PC-3 (cell line): ENCODE measurements around the gene TMEM178B. TPM values are rescaled to one million over a fixed set of nuclear protein-coding genes. Genes with fewer than 3 reads are reported as not detected.

ENCODE experiments used
- ATAC-seq: fragments of 200-7000 bp; cut with Tn5 transposase; 2 replicates; pipeline ENCODE4 v1.9.1; 2020; ENCODE audit warnings: mild to moderate bottlenecking, moderate library complexity
- BruUV-seq: library from RNA; stranded (reverse); fragments of 400-500 nt; replicated peaks from 2 replicates; lab custom pipeline; 2021; lab: Mats Ljungman, UMichigan
- CTCF ChIA-PET: fragments of 300-600 bp; sonication (Branson Sonifier 250); formaldehyde crosslinking; loops from one replicate; lab custom pipeline; 2022; ENCODE audit warnings: antibody characterized with exemption; lab: Charles Lee
- POLR2A ChIA-PET: fragments of 300-600 bp; sonication (Branson Sonifier 250); formaldehyde crosslinking; loops from one replicate; lab custom pipeline; 2022; ENCODE audit warnings: antibody characterized with exemption; ENCODE audit not compliant: unreplicated experiment; lab: Charles Lee
- DNase-seq: peaks from one replicate; pipeline ENCODE4 v3.0.0-alpha.2; 2015
- H2AFZ ChIP-seq: fragments of 300-600 bp; sonication (generic); 2 replicates; pipeline ENCODE4 v1.6.0; 2016; ENCODE audit warnings: antibody characterized with exemption, low read length
- H3F3A ChIP-seq: fragments of 300-600 bp; sonication (generic); one replicate; pipeline ENCODE4 v1.6.0; 2017; ENCODE audit warnings: antibody characterized with exemption, low read length, control low read depth, mild to moderate bottlenecking; ENCODE audit not compliant: unreplicated experiment
- H3K27ac ChIP-seq: fragments of 300-600 bp; sonication (generic); 2 replicates; pipeline ENCODE4 v1.5.1; 2016; ENCODE audit warnings: mild to moderate bottlenecking, low read length
- H3K27me3 ChIP-seq: fragments of 300-600 bp; sonication (generic); 2 replicates; pipeline ENCODE4 v1.6.1; 2016; ENCODE audit warnings: low read length, mixed read lengths
- H3K36me3 ChIP-seq: fragments of 300-600 bp; sonication (generic); 2 replicates; pipeline ENCODE4 v1.6.1; 2016; ENCODE audit warnings: low read depth, mixed run types, low read length, mixed read lengths
- H3K4me1 ChIP-seq: fragments of 300-600 bp; sonication (generic); 2 replicates; pipeline ENCODE4 v1.5.1; 2016; ENCODE audit warnings: low read length; ENCODE audit not compliant: insufficient read depth
- H3K4me2 ChIP-seq: fragments of 300-600 bp; sonication (generic); 2 replicates; pipeline ENCODE4 v1.6.0; 2016; ENCODE audit warnings: low read length
- H3K4me3 ChIP-seq: fragments of 300-600 bp; sonication (generic); 2 replicates; pipeline ENCODE4 v1.5.1; 2016; ENCODE audit warnings: mild to moderate bottlenecking, low read length, mixed read lengths
- H3K79me2 ChIP-seq: fragments of 300-600 bp; sonication (generic); 2 replicates; pipeline ENCODE4 v1.6.1; 2017; ENCODE audit warnings: low read length, mixed read lengths
- H3K9ac ChIP-seq: fragments of 300-600 bp; sonication (generic); 2 replicates; pipeline ENCODE4 v1.6.0; 2016; ENCODE audit warnings: mild to moderate bottlenecking, low read length
- H3K9me2 ChIP-seq: fragments of 300-600 bp; sonication (generic); replicated peaks from 2 replicates; pipeline ENCODE4 v1.6.1; 2016; ENCODE audit warnings: mixed run types, low read length, mixed read lengths
- H3K9me3 ChIP-seq: fragments of 300-600 bp; sonication (generic); 2 replicates; pipeline ENCODE4 v1.6.1; 2016; ENCODE audit warnings: low read length, mixed read lengths
- H4K20me1 ChIP-seq: fragments of 300-600 bp; sonication (generic); 2 replicates; pipeline ENCODE4 v1.6.1; 2016; ENCODE audit warnings: low read length, mixed read lengths
- EZH2 ChIP-seq: fragments of 300-600 bp; sonication (generic); IDR thresholded peaks from one replicate; pipeline ENCODE4 v1.6.1; 2017; ENCODE audit warnings: antibody characterized with exemption, mild to moderate bottlenecking, low read length; ENCODE audit not compliant: unreplicated experiment
- EZH2phosphoT487 ChIP-seq: fragments of 300-600 bp; sonication (generic); IDR thresholded peaks from 2 replicates; pipeline ENCODE4 v1.6.1; 2018; ENCODE audit warnings: mild to moderate bottlenecking, antibody characterized with exemption, low read length, borderline replicate concordance
- intact Hi-C: fragments of 100-400 bp; cut with micrococcal nuclease; formaldehyde crosslinking; loops from 2 replicates; pipeline ENCODE4 v1.9.0; 2023
- total RNA-seq: library from RNA; depleted of rRNA; stranded (reverse); fragments of >200 nt; gene quantifications from 2 replicates; pipeline ENCODE4 v1.2.3, GENCODE V29; 2014
- TF ChIP-seq, protein P1 (sequence below): fragments of 300-600 bp; sonication (generic); conservative IDR thresholded peaks from 2 replicates; pipeline ENCODE4 v1.5.1; 2017; ENCODE audit warnings: antibody characterized with exemption, low read depth, mild to moderate bottlenecking, low read length

TMEM178B gene
- total RNA-seq, 1 experiment from 2014 or later, result 0.29 TPM

DNA sequence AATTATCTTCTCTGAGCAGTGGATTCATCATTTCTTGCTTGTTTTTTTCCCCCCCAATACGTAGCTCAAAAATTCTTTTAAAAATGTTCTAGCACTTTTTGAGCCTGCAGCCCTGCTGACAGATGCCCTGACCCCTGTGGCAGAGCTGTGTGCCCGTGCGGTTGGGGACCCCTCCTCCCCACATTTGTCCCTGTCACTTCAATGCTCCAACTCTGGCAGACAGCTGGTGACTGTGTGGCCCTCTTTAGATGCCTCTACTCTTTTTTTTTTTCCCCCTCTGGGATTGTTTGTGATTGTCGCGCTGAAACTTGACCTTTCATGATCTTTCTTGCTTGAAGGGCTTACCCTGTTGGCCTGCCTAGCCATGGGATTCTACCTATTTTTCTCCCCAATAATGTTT, 214.1 kb downstream of the TMEM178B start:
- TF ChIP-seq EZH2phosphoT487, result no peak
- TF ChIP-seq, protein P1, sequence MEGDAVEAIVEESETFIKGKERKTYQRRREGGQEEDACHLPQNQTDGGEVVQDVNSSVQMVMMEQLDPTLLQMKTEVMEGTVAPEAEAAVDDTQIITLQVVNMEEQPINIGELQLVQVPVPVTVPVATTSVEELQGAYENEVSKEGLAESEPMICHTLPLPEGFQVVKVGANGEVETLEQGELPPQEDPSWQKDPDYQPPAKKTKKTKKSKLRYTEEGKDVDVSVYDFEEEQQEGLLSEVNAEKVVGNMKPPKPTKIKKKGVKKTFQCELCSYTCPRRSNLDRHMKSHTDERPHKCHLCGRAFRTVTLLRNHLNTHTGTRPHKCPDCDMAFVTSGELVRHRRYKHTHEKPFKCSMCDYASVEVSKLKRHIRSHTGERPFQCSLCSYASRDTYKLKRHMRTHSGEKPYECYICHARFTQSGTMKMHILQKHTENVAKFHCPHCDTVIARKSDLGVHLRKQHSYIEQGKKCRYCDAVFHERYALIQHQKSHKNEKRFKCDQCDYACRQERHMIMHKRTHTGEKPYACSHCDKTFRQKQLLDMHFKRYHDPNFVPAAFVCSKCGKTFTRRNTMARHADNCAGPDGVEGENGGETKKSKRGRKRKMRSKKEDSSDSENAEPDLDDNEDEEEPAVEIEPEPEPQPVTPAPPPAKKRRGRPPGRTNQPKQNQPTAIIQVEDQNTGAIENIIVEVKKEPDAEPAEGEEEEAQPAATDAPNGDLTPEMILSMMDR, result no peak
- POLR2A ChIA-PET, result no interaction called here
- H3K4me1 ChIP-seq, result no peaks in the 10 kb centered on the region
- peaks cover 47% of the 10 kb centered on the region for H3K27me3 ChIP-seq
- no peak overlapping the region for H3K4me3 ChIP-seq
- no peaks in the 10 kb centered on the region for H4K20me1 ChIP-seq
- no peaks in the 10 kb centered on the region for H3K9me3 ChIP-seq
- no peaks in the 10 kb centered on the region for H3K36me3 ChIP-seq
- no peak overlapping the region for H3K9ac ChIP-seq
- H3F3A ChIP-seq, result no peaks in the 10 kb centered on the region
- no peaks in the 10 kb centered on the region for H3K9me2 ChIP-seq
- intact Hi-C loops, result no loop called here
- no peak overlapping the region for H3K27ac ChIP-seq
- no TSS peak for BruUV-seq
- no peak overlapping the region for H2AFZ ChIP-seq
- H3K4me2 ChIP-seq, result no peak overlapping the region
- ATAC-seq (no peak), DNase-seq (no peak)
- CTCF ChIA-PET, result no interaction called here
- H3K79me2 ChIP-seq, result no peaks in the 10 kb centered on the region

DNA sequence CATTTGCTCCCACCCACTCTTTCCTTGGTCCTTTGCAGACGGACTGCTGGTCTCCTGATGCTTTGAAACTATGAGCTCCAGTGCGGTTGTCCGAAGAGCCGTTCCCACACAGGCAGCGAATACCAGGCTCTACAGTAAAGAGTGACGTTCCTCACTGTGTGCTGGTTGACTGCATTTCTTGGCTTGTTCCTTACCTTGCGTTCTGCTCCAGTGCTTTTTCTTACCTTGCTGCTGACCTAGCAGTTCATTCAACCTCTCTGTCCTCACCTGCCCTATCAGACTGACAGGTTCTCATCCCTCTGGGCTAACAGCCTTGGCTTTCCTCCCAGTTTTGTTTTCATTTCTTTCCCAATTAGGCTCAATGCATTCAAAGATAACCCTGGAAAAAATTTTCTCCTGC, 214.8 kb downstream of the TMEM178B start:
- ChIA-PET POLR2A (no interaction called here), CTCF (no interaction called here)
- H3K27me3 ChIP-seq, result peaks cover 41% of the 10 kb centered on the region; the same call in 1 of the 2 replicates
- no peaks in the 10 kb centered on the region for H3F3A ChIP-seq
- no peak for TF ChIP-seq EZH2phosphoT487
- TF ChIP-seq EZH2, result no peak
- TF ChIP-seq, protein P1, result no peak
- no peak overlapping the region for H3K9ac ChIP-seq
- no peaks in the 10 kb centered on the region for H3K36me3 ChIP-seq
- BruUV-seq, result no TSS peak
- DNase-seq (no peak), ATAC-seq (no peak)
- no peak overlapping the region for H3K4me2 ChIP-seq
- no peaks in the 10 kb centered on the region for H3K9me3 ChIP-seq
- H4K20me1 ChIP-seq, result no peaks in the 10 kb centered on the region
- H3K4me1 ChIP-seq, result no peaks in the 10 kb centered on the region
- H3K79me2 ChIP-seq, result no peaks in the 10 kb centered on the region
- intact Hi-C loops, result no loop called here
- H3K4me3 ChIP-seq, result no peak overlapping the region
- H3K9me2 ChIP-seq, result no peaks in the 10 kb centered on the region
- no peak overlapping the region for H2AFZ ChIP-seq
- H3K27ac ChIP-seq, result no peak overlapping the region

DNA sequence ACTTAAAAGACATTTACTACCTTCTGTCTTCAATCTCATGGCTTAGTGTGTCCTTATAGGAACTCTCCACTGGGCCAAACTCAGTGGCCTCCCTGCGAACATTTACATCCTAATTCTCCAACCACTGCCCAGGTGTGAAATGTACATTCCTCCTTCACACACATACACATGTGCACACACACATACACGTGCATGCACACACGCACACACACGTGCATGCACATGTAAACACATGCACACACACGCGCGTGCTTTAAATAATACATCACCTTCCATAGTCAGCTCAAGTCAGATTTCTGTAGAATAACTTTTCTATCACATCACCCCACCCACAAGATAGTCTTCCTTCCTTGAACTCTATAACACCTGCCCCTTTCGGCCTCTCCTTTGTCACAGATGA, 216.5 kb downstream of the TMEM178B start:
- H3K27me3 ChIP-seq, result peaks cover 29% of the 10 kb centered on the region; the same call in 1 of the 2 replicates
- H4K20me1 ChIP-seq, result no peaks in the 10 kb centered on the region
- intact Hi-C loops, result no loop called here
- no TSS peak for BruUV-seq
- ATAC-seq (no peak), DNase-seq (no peak)
- CTCF ChIA-PET, result no interaction called here
- no peaks in the 10 kb centered on the region for H3K79me2 ChIP-seq
- POLR2A ChIA-PET, result no interaction called here
- no peak overlapping the region for H2AFZ ChIP-seq
- H3K4me1 ChIP-seq, result no peaks in the 10 kb centered on the region
- no peaks in the 10 kb centered on the region for H3K9me2 ChIP-seq
- no peaks in the 10 kb centered on the region for H3K36me3 ChIP-seq
- H3K9me3 ChIP-seq, result no peaks in the 10 kb centered on the region
- no peaks in the 10 kb centered on the region for H3F3A ChIP-seq
- H3K4me3 ChIP-seq, result no peak overlapping the region
- H3K4me2 ChIP-seq, result no peak overlapping the region
- no peak overlapping the region for H3K27ac ChIP-seq
- H3K9ac ChIP-seq, result no peak overlapping the region
- no peak for TF ChIP-seq EZH2phosphoT487
- no peak for TF ChIP-seq EZH2
- TF ChIP-seq, protein P1, result no peak
